Measurements from ENCODE around the gene FFAR1. TPM values are rescaled to one million over a fixed set of nuclear protein-coding genes. Genes with fewer than 3 reads are reported as not detected.

FFAR1 gene
- total and polyA plus RNA-seq, 2 donors (not counting 1 experiment from before 2014, with no cell fraction given) = 3.0 to 17.9 TPM

DNA sequence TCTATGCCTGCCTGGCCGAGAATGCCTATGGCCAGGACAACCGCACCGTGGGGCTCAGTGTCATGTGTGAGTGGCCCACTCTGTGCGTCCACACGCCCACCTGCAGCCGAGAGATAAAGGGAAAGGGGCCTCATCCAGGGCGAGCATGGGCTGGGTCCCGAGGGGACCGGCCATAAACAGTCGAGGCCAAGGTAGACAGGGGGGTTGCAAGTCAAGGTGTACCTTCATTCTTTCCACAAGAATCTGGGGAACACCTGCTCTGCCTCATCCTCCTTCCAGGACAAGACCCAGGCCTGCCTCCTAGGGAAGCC is 47.4 kb upstream of the FFAR1 start:
- POLR2A ChIA-PET = no interaction called here
- Mint-ChIP-seq H3K27me3 (no peaks in the 10 kb centered on the region), H3K4me3 (no peak overlapping the region), H3K27ac (no peak overlapping the region), H3K9me3 (ENCODE audit: insufficient read depth) (no peaks in the 10 kb centered on the region), H3K4me1 (peaks cover 9% of the 10 kb centered on the region)
- H3K27ac ChIP-seq (ENCODE audit: low read length in 2 of 2) = no peak overlapping the region
- H2AFZ ChIP-seq (ENCODE audit: insufficient read depth, low read depth, low read length, poor library complexity, severe bottlenecking) = no peak overlapping the region
- no peak for ATAC-seq (ENCODE audit: low read depth)
- no peak for DNase-seq
- CTCF ChIA-PET = no interaction called here
- H3K27me3 ChIP-seq (replicated peaks in 1 of 4; ENCODE audit: control extremely low read depth in 1 of 4, control insufficient read depth in 3 of 4, insufficient read depth in 4 of 4, low read length in 3 of 4) = no peaks in the 10 kb centered on the region
- H4K20me1 ChIP-seq (ENCODE audit: control insufficient read depth, insufficient read depth, low read length, poor library complexity, severe bottlenecking) = no peaks in the 10 kb centered on the region
- H3K4me3 ChIP-seq (ENCODE audit: control extremely low read depth in 1 of 5, extremely low read depth in 1 of 5, insufficient read depth in 1 of 5, low read depth in 2 of 5, low read length in 4 of 5) = no peak overlapping the region
- H3K79me2 ChIP-seq (ENCODE audit: control insufficient read depth, insufficient read depth, low read length) = peaks cover 20% of the 10 kb centered on the region
- H3K4me1 ChIP-seq (ENCODE audit: control insufficient read depth in 2 of 2, insufficient read depth in 2 of 2, low read length in 2 of 2) = peaks cover 22 to 35% of the 10 kb centered on the region in 2 donors
- intact Hi-C loops (cut with micrococcal nuclease) = no loop called here
- H3K36me3 ChIP-seq (replicated peaks in 1 of 2; ENCODE audit: control extremely low read depth in 1 of 2, control insufficient read depth in 1 of 2, extremely low read depth in 1 of 2, insufficient read depth in 2 of 2, low read length in 1 of 2) = no peaks in the 10 kb centered on the region
- TF ChIP-seq, protein P1, sequence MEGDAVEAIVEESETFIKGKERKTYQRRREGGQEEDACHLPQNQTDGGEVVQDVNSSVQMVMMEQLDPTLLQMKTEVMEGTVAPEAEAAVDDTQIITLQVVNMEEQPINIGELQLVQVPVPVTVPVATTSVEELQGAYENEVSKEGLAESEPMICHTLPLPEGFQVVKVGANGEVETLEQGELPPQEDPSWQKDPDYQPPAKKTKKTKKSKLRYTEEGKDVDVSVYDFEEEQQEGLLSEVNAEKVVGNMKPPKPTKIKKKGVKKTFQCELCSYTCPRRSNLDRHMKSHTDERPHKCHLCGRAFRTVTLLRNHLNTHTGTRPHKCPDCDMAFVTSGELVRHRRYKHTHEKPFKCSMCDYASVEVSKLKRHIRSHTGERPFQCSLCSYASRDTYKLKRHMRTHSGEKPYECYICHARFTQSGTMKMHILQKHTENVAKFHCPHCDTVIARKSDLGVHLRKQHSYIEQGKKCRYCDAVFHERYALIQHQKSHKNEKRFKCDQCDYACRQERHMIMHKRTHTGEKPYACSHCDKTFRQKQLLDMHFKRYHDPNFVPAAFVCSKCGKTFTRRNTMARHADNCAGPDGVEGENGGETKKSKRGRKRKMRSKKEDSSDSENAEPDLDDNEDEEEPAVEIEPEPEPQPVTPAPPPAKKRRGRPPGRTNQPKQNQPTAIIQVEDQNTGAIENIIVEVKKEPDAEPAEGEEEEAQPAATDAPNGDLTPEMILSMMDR (IDR thresholded peaks at IDR 0.05) = no peak
- TF ChIP-seq EZH2 (IDR thresholded peaks at IDR 0.05; ENCODE audit: borderline replicate concordance, insufficient read depth, low read depth, low read length, poor library complexity, severe bottlenecking) = no peak
- no peak overlapping the region for H3K4me2 ChIP-seq (replicated peaks; ENCODE audit: low read depth, low read length, poor library complexity, severe bottlenecking)
- H3K9ac ChIP-seq (ENCODE audit: low read length) = no peak overlapping the region
- H3K9me3 ChIP-seq (ENCODE audit: control extremely low read depth in 1 of 3, control insufficient read depth in 2 of 3, insufficient read depth in 1 of 3, low read length in 2 of 3) = peaks cover 0 to 5% (median 0%) of the 10 kb centered on the region in 3 donors
- WGBS (ENCODE audit: insufficient coverage) = 86% methylated on average over 9 of the region's 10 CpGs

DNA sequence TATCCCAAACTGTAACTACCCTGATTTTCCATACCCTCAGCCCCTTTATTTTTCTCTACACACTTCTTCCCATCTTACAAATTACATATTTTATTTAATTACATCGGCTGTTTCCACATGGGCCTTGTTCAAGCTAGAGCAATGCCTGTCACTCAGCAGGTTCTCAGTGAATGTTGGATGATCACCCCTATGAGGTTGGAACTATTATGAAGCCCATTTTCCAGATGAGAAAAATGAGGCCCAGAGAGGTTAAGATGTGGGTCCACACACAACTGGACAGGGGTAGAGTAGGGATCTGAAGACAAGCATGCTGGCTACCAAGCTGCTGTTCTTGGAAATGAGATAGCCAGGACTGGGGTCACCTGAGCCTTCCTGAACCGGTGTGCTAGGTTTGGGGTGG is 45.7 kb upstream of the FFAR1 start:
- no peaks in the 10 kb centered on the region for H4K20me1 ChIP-seq (ENCODE audit: control insufficient read depth, insufficient read depth, low read length, poor library complexity, severe bottlenecking)
- Mint-ChIP-seq H3K4me3 (no peak overlapping the region), H3K27ac (peak overlapping the region; percentile 15), H3K27me3 (no peaks in the 10 kb centered on the region), H3K4me1 (peaks cover 17% of the 10 kb centered on the region), H3K9me3 (ENCODE audit: insufficient read depth) (no peaks in the 10 kb centered on the region)
- ATAC-seq (ENCODE audit: low read depth) (no peak), DNase-seq (no peak)
- no peak overlapping the region for H2AFZ ChIP-seq (ENCODE audit: insufficient read depth, low read depth, low read length, poor library complexity, severe bottlenecking)
- H3K27me3 ChIP-seq (replicated peaks in 1 of 4; ENCODE audit: control extremely low read depth in 1 of 4, control insufficient read depth in 3 of 4, insufficient read depth in 4 of 4, low read length in 3 of 4) = no peaks in the 10 kb centered on the region
- no peaks in the 10 kb centered on the region for H3K36me3 ChIP-seq (replicated peaks in 1 of 2; ENCODE audit: control extremely low read depth in 1 of 2, control insufficient read depth in 1 of 2, extremely low read depth in 1 of 2, insufficient read depth in 2 of 2, low read length in 1 of 2)
- intact Hi-C loops (cut with micrococcal nuclease) = no loop called here
- ChIA-PET CTCF (no interaction called here), POLR2A (no interaction called here)
- H3K79me2 ChIP-seq (ENCODE audit: control insufficient read depth, insufficient read depth, low read length) = peaks cover 25% of the 10 kb centered on the region
- H3K4me3 ChIP-seq (ENCODE audit: control extremely low read depth in 1 of 5, extremely low read depth in 1 of 5, insufficient read depth in 1 of 5, low read depth in 2 of 5, low read length in 4 of 5) = no peak overlapping the region
- H3K4me1 ChIP-seq (ENCODE audit: control insufficient read depth in 2 of 2, insufficient read depth in 2 of 2, low read length in 2 of 2) = peaks cover 10 to 33% of the 10 kb centered on the region in 2 donors
- TF ChIP-seq EZH2 (IDR thresholded peaks at IDR 0.05; ENCODE audit: borderline replicate concordance, insufficient read depth, low read depth, low read length, poor library complexity, severe bottlenecking) = no peak
- TF ChIP-seq, protein P1 (IDR thresholded peaks at IDR 0.05) = no peak
- no peak overlapping the region for H3K4me2 ChIP-seq (replicated peaks; ENCODE audit: low read depth, low read length, poor library complexity, severe bottlenecking)
- H3K9ac ChIP-seq (ENCODE audit: low read length) = no peak overlapping the region
- H3K27ac ChIP-seq (ENCODE audit: low read length in 2 of 2) = no peak overlapping the region
- 92% methylated on average over 1 of the region's 2 CpGs for WGBS (ENCODE audit: insufficient coverage)
- H3K9me3 ChIP-seq (ENCODE audit: control extremely low read depth in 1 of 3, control insufficient read depth in 2 of 3, insufficient read depth in 1 of 3, low read length in 2 of 3) = no peaks in the 10 kb centered on the region
